HEK293 (cell line): ENCODE measurements around the gene NPR2.

Experiments
- ATF2 ChIP-seq: fragments of 450-650 bp; formaldehyde crosslinking; IDR thresholded peaks from 2 replicates; pipeline ENCODE4 v1.5.1; 2016; ENCODE audit warnings: missing biosample characterization, missing genetic modification characterization, low read depth
- GLI4 ChIP-seq: fragments of 450-650 bp; formaldehyde crosslinking; IDR thresholded peaks from 2 replicates; pipeline ENCODE4 v1.5.1; 2016; ENCODE audit warnings: missing biosample characterization, missing genetic modification characterization
- KLF1 ChIP-seq: fragments of 450-650 bp; formaldehyde crosslinking; IDR thresholded peaks from 2 replicates; pipeline ENCODE4 v1.5.1; 2016; ENCODE audit warnings: missing biosample characterization, missing genetic modification characterization
- KLF9 ChIP-seq: fragments of 450-650 bp; formaldehyde crosslinking; IDR thresholded peaks from 2 replicates; pipeline ENCODE4 v1.5.1; 2016; ENCODE audit warnings: missing biosample characterization, missing genetic modification characterization, low read depth
- PRDM10 ChIP-seq: fragments of 450-650 bp; formaldehyde crosslinking; IDR thresholded peaks from 2 replicates; pipeline ENCODE4 v1.5.1; 2016; ENCODE audit warnings: missing biosample characterization, missing genetic modification characterization
- PRDM4 ChIP-seq: fragments of 450-650 bp; formaldehyde crosslinking; IDR thresholded peaks from 2 replicates; pipeline ENCODE4 v1.5.1; 2017; ENCODE audit warnings: missing biosample characterization, missing genetic modification characterization
- SCRT1 ChIP-seq: fragments of 450-650 bp; formaldehyde crosslinking; IDR thresholded peaks from 2 replicates; pipeline ENCODE4 v1.5.1; 2016; ENCODE audit warnings: missing biosample characterization, missing genetic modification characterization, borderline replicate concordance
- SCRT2 ChIP-seq: fragments of 450-650 bp; formaldehyde crosslinking; IDR thresholded peaks from 2 replicates; pipeline ENCODE4 v1.5.1; 2016; ENCODE audit warnings: missing biosample characterization, missing genetic modification characterization
- SP7 ChIP-seq: fragments of 450-650 bp; formaldehyde crosslinking; IDR thresholded peaks from 2 replicates; pipeline ENCODE4 v1.5.1; 2016; ENCODE audit warnings: missing biosample characterization, missing genetic modification characterization
- ZBTB1 ChIP-seq: fragments of 450-650 bp; formaldehyde crosslinking; IDR thresholded peaks from 2 replicates; pipeline ENCODE4 v1.5.1; 2016; ENCODE audit warnings: missing biosample characterization, missing genetic modification characterization
- ZBTB26 ChIP-seq: fragments of 450-650 bp; formaldehyde crosslinking; optimal IDR thresholded peaks from 2 replicates; pipeline ENCODE3; 2016; ENCODE audit warnings: missing biosample characterization, mild to moderate bottlenecking, missing genetic modification characterization
- ZBTB7A ChIP-seq: fragments of 450-650 bp; formaldehyde crosslinking; IDR thresholded peaks from 2 replicates; pipeline ENCODE4 v1.5.1; 2016; ENCODE audit warnings: low read depth, missing biosample characterization, missing genetic modification characterization
- ZFP37 ChIP-seq: fragments of 450-650 bp; formaldehyde crosslinking; IDR thresholded peaks from 2 replicates; pipeline ENCODE4 v1.5.1; 2016; ENCODE audit warnings: missing biosample characterization, missing genetic modification characterization
- ZNF114 ChIP-seq: fragments of 450-650 bp; formaldehyde crosslinking; IDR thresholded peaks from 2 replicates; pipeline ENCODE4 v1.5.0; 2017; ENCODE audit warnings: missing biosample characterization, missing genetic modification characterization
- ZNF133 ChIP-seq: fragments of 450-650 bp; formaldehyde crosslinking; IDR thresholded peaks from 2 replicates; pipeline ENCODE4 v1.5.1; 2016; ENCODE audit warnings: missing biosample characterization, missing genetic modification characterization
- ZNF169 ChIP-seq: fragments of 450-650 bp; formaldehyde crosslinking; IDR thresholded peaks from 2 replicates; pipeline ENCODE4 v1.5.1; 2016; ENCODE audit warnings: missing biosample characterization, missing genetic modification characterization
- ZNF335 ChIP-seq: fragments of 450-650 bp; formaldehyde crosslinking; conservative IDR thresholded peaks from 2 replicates; pipeline ENCODE4 v1.5.1; 2016; ENCODE audit warnings: missing biosample characterization, missing genetic modification characterization
- ZNF341 ChIP-seq: fragments of 450-650 bp; formaldehyde crosslinking; IDR thresholded peaks from 2 replicates; pipeline ENCODE4; 2016; ENCODE audit warnings: low read depth, missing biosample characterization, missing genetic modification characterization
- ZNF350 ChIP-seq: fragments of 450-650 bp; formaldehyde crosslinking; IDR thresholded peaks from 2 replicates; pipeline ENCODE4 v1.5.0; 2017; ENCODE audit warnings: missing biosample characterization, mild to moderate bottlenecking, missing genetic modification characterization
- ZNF521 ChIP-seq: fragments of 450-650 bp; formaldehyde crosslinking; IDR thresholded peaks from 2 replicates; pipeline ENCODE4 v1.5.1; 2017; ENCODE audit warnings: missing biosample characterization, mild to moderate bottlenecking, missing genetic modification characterization
- ZNF555 ChIP-seq: fragments of 450-650 bp; formaldehyde crosslinking; conservative IDR thresholded peaks from 2 replicates; pipeline ENCODE4 v1.5.1; 2017; ENCODE audit warnings: missing biosample characterization, mild to moderate bottlenecking, missing genetic modification characterization, inconsistent platforms
- ZNF626 ChIP-seq: fragments of 450-650 bp; sonication (Bioruptor Pico); formaldehyde crosslinking; IDR thresholded peaks from 2 replicates; pipeline ENCODE4 v1.5.1; 2018; ENCODE audit warnings: missing biosample characterization, missing genetic modification characterization, inconsistent platforms
- ZNF701 ChIP-seq: fragments of 450-650 bp; formaldehyde crosslinking; IDR thresholded peaks from 2 replicates; pipeline ENCODE4 v1.5.1; 2016; ENCODE audit warnings: missing biosample characterization, missing genetic modification characterization
- ZNF776 ChIP-seq: fragments of 450-650 bp; formaldehyde crosslinking; IDR thresholded peaks from 2 replicates; pipeline ENCODE4 v1.5.0; 2017; ENCODE audit warnings: missing biosample characterization, missing genetic modification characterization, borderline replicate concordance
- ZNF843 ChIP-seq: fragments of 450-650 bp; formaldehyde crosslinking; IDR thresholded peaks from 2 replicates; pipeline ENCODE4 v1.5.1; 2016; ENCODE audit warnings: missing biosample characterization, missing genetic modification characterization
- ZXDB ChIP-seq: fragments of 450-650 bp; formaldehyde crosslinking; IDR thresholded peaks from 2 replicates; pipeline ENCODE4 v1.5.1; 2016; ENCODE audit warnings: missing biosample characterization, missing genetic modification characterization
- TF ChIP-seq, protein P1 (sequence below): fragments of 450-650 bp; formaldehyde crosslinking; IDR thresholded peaks from 2 replicates; pipeline ENCODE4 v1.5.1; 2017; ENCODE audit warnings: missing biosample characterization, missing genetic modification characterization
- TF ChIP-seq, protein P2 (sequence below): fragments of 450-650 bp; formaldehyde crosslinking; IDR thresholded peaks from 2 replicates; pipeline ENCODE4 v1.5.1; 2016; ENCODE audit warnings: missing biosample characterization, missing genetic modification characterization

NPR2 gene

GRCh38 chr9:35814841-35815543 lies 23.6 kb downstream of the NPR2 start, which contains the start of gene HINT2 (continued):
- TF ChIP-seq, protein P1, sequence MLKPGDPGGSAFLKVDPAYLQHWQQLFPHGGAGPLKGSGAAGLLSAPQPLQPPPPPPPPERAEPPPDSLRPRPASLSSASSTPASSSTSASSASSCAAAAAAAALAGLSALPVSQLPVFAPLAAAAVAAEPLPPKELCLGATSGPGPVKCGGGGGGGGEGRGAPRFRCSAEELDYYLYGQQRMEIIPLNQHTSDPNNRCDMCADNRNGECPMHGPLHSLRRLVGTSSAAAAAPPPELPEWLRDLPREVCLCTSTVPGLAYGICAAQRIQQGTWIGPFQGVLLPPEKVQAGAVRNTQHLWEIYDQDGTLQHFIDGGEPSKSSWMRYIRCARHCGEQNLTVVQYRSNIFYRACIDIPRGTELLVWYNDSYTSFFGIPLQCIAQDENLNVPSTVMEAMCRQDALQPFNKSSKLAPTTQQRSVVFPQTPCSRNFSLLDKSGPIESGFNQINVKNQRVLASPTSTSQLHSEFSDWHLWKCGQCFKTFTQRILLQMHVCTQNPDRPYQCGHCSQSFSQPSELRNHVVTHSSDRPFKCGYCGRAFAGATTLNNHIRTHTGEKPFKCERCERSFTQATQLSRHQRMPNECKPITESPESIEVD (tag by site-specific recombination): no peak
- TF ChIP-seq PRDM10 (tag by site-specific recombination) (peak; percentile 93), GLI4 (no peak), ZXDB (no peak; the same call in 1 of the 2 replicates), ZFP37 (tag by site-specific recombination) (no peak), ZNF626 (tag by site-specific recombination) (no peak), PRDM4 (no peak), ZNF701 (tag by site-specific recombination) (no peak), ZNF521 (tag by site-specific recombination) (no peak), ZNF169 (no peak), ZNF114 (no peak), SP7 (tag by site-specific recombination) (no peak; the same call in 1 of the 2 replicates), KLF9 (peak; percentile 34; the same call in 1 of the 2 replicates), SCRT1 (no peak), ZNF335 (tag by site-specific recombination) (no peak), ZBTB26 (tag by site-specific recombination) (peak; percentile 96), KLF1 (no peak), ZBTB1 (no peak), ZNF555 (tag by site-specific recombination) (no peak), ZNF843 (no peak; the same call in 1 of the 2 replicates), ATF2 (tag by site-specific recombination) (no peak), ZNF133 (tag by site-specific recombination) (no peak), SCRT2 (tag by site-specific recombination) (peak; percentile 82), ZNF341 (tag by site-specific recombination) (no peak), ZNF776 (tag by site-specific recombination) (no peak), ZBTB7A (tag by site-specific recombination) (no peak), ZNF350 (tag by site-specific recombination) (peak; percentile 88; the same call in 1 of the 2 replicates)
- TF ChIP-seq, protein P2, sequence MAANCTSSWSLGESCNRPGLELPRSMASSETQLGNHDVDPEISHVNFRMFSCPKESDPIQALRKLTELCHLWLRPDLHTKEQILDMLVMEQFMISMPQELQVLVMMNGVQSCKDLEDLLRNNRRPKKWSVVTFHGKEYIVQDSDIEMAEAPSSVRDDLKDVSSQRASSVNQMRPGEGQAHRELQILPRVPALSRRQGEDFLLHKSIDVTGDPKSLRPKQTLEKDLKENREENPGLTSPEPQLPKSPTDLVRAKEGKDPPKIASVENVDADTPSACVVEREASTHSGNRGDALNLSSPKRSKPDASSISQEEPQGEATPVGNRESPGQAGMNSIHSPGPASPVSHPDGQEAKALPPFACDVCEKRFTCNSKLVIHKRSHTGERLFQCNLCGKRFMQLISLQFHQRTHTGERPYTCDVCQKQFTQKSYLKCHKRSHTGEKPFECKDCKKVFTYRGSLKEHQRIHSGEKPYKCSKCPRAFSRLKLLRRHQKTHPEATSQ (tag by site-specific recombination): no peak; the same call in 1 of the 2 replicates
